B cell (primary cell): ENCODE data around the gene UBR4. TPM values are rescaled to one million over a fixed set of nuclear protein-coding genes. Genes with fewer than 3 reads are reported as not detected.

ENCODE experiments used
- ATAC-seq: fragments of 200-7000 bp; cut with Tn5 transposase; one replicate; pipeline ENCODE4 v1.10.0; 2021; ENCODE audit warnings: low read depth, mild to moderate bottlenecking, moderate number of reproducible peaks, moderate library complexity
- CTCF ChIA-PET: fragments of 350-600 bp; sonication (Branson Sonifier 250); formaldehyde crosslinking; loops from one replicate; lab custom pipeline; 2021; ENCODE audit warnings: antibody characterized with exemption, inconsistent platforms; lab: Charles Lee
- POLR2A ChIA-PET: fragments of 350-600 bp; sonication (Branson Sonifier 250); formaldehyde crosslinking; loops from one replicate; lab custom pipeline; 2021; ENCODE audit warnings: antibody characterized with exemption; lab: Charles Lee
- DNase-seq: peaks from one replicate; pipeline ENCODE4 v3.0.0; 2013
- H2AFZ ChIP-seq: 2 replicates; pipeline ENCODE4 v1.6.1; 2012; ENCODE audit warnings: mild to moderate bottlenecking, low read depth, low read length; ENCODE audit not compliant: insufficient read depth, poor library complexity, severe bottlenecking
- H3K27ac ChIP-seq, 2 donors: 1 replicate in 1 of 2; 2 replicates in 1 of 2; pipeline ENCODE4 v1.5.1; 2012 to 2013; ENCODE audit warnings: low read length in 2 of 2, mild to moderate bottlenecking in 2 of 2, moderate library complexity in 1 of 2
- H3K27me3 ChIP-seq, 4 experiments: fragments of 200-600 bp in 1 of 4; sonication (generic) in 1 of 4; replicated peaks in 1 of 4; 1 replicate in 2 of 4; 2 replicates in 2 of 4; pipeline versions ENCODE4 v1.6.1 to v1.7.0; 2013 to 2016; ENCODE audit warnings: low read length in 3 of 4, mild to moderate bottlenecking in 2 of 4, mixed read lengths in 1 of 4, moderate library complexity in 1 of 4; ENCODE audit not compliant: insufficient read depth in 4 of 4, control insufficient read depth in 3 of 4; ENCODE audit errors: control extremely low read depth in 1 of 4
- H3K36me3 ChIP-seq, 2 experiments: replicated peaks in 1 of 2; 1 replicate in 1 of 2; 2 replicates in 1 of 2; pipeline versions ENCODE4 v1.6.1 to v1.7.1; 2013; ENCODE audit warnings: low read length in 1 of 2; ENCODE audit not compliant: insufficient read depth in 2 of 2, control insufficient read depth in 1 of 2; ENCODE audit errors: control extremely low read depth in 1 of 2, extremely low read depth in 1 of 2
- H3K4me1 ChIP-seq, 2 donors: fragments of 200-600 bp in 1 of 2; sonication (generic) in 1 of 2; 1 replicate in 1 of 2; 2 replicates in 1 of 2; pipeline versions ENCODE4 v1.5.1 to v1.6.1; 2013 to 2017; ENCODE audit warnings: low read length in 2 of 2; ENCODE audit not compliant: control insufficient read depth in 2 of 2, insufficient read depth in 2 of 2
- H3K4me2 ChIP-seq: replicated peaks from 2 replicates; pipeline ENCODE3; 2012; ENCODE audit warnings: mild to moderate bottlenecking, low read depth, low read length; ENCODE audit not compliant: poor library complexity, severe bottlenecking
- H3K4me3 ChIP-seq, 5 experiments: fragments of 200-600 bp in 1 of 5; sonication (generic) in 1 of 5; 1 replicate in 3 of 5; 2 replicates in 2 of 5; pipeline versions ENCODE4 v1.5.1 to v1.7.0; 2011 to 2016; ENCODE audit warnings: low read length in 4 of 5, mild to moderate bottlenecking in 4 of 5, low read depth in 2 of 5, control low read depth in 1 of 5, moderate library complexity in 1 of 5; ENCODE audit not compliant: insufficient read depth in 1 of 5; ENCODE audit errors: control extremely low read depth in 1 of 5, extremely low read depth in 1 of 5
- H3K79me2 ChIP-seq: fragments of 200-600 bp; sonication (generic); one replicate; pipeline ENCODE4 v1.6.0; 2016; ENCODE audit warnings: low read length; ENCODE audit not compliant: control insufficient read depth, insufficient read depth
- H3K9ac ChIP-seq: fragments of 200-600 bp; sonication (generic); 2 replicates; pipeline ENCODE4 v1.6.1; 2017; ENCODE audit warnings: mild to moderate bottlenecking, low read length, moderate library complexity
- H3K9me3 ChIP-seq, 3 donors: one replicate each; pipeline versions ENCODE4 v1.6.1 to v1.7.1; 2013; ENCODE audit warnings: low read length in 2 of 3; ENCODE audit not compliant: control insufficient read depth in 2 of 3, insufficient read depth in 1 of 3; ENCODE audit errors: control extremely low read depth in 1 of 3
- H4K20me1 ChIP-seq: 2 replicates; pipeline ENCODE4 v1.6.0; 2012; ENCODE audit warnings: mild to moderate bottlenecking, low read length; ENCODE audit not compliant: insufficient read depth, control insufficient read depth, poor library complexity, severe bottlenecking
- H3K27ac Mint-ChIP-seq: one replicate; pipeline ENCODE4 v1.8.0; 2021; ENCODE audit warnings: mixed read lengths
- H3K27me3 Mint-ChIP-seq: one replicate; pipeline ENCODE4 v1.8.0; 2021; ENCODE audit warnings: mixed read lengths
- H3K4me1 Mint-ChIP-seq: one replicate; pipeline ENCODE4 v1.8.0; 2021; ENCODE audit warnings: mixed read lengths
- H3K4me3 Mint-ChIP-seq: one replicate; pipeline ENCODE4 v1.8.0; 2021; ENCODE audit warnings: mixed read lengths
- H3K9me3 Mint-ChIP-seq: one replicate; pipeline ENCODE4 v1.8.0; 2022; ENCODE audit warnings: mixed read lengths; ENCODE audit not compliant: insufficient read depth
- CTCF ChIP-seq: fragments of 200-600 bp; IDR thresholded peaks from one replicate; pipeline ENCODE4 v1.8.0; 2022; ENCODE audit warnings: antibody characterized with exemption, mild to moderate bottlenecking
- EZH2 ChIP-seq: IDR thresholded peaks from 2 replicates; pipeline ENCODE4 v1.6.1; 2012; ENCODE audit warnings: borderline replicate concordance, low read depth, mild to moderate bottlenecking, moderate library complexity, low read length; ENCODE audit not compliant: insufficient read depth, poor library complexity, severe bottlenecking
- whole genome bisulfite sequencing: methylation state at CpG from one replicate; pipeline ENCODE4 v1.1.5; 2013; ENCODE audit warnings: missing lambda C conversion rate; ENCODE audit not compliant: insufficient coverage; 5-methylcytosine and 5-hydroxymethylcytosine counted together
- intact Hi-C: fragments of 100-400 bp; cut with micrococcal nuclease; formaldehyde crosslinking; loops from one replicate; pipeline ENCODE4 v1.10.0; 2022
- polyA plus RNA-seq: library from polyadenylated mRNA; depleted of rRNA; stranded (reverse); fragments of >200 nt; gene quantifications from 2 replicates; pipeline ENCODE4 v1.2.3, GENCODE V29; 2012
- total RNA-seq, 2 donors: library from RNA; stranded (reverse); fragments of 120-200 nt in 1 of 2; gene quantifications; 1 replicate in 1 of 2; 2 replicates in 1 of 2; pipeline versions ENCODE4 v1.2.3 to v1.2.4, GENCODE V29; 2013 to 2022

The UBR4 gene
- total and polyA plus RNA-seq, 2 donors (not counting 1 experiment from before 2014, with no cell fraction given): 90.0 to 190 TPM

- no peak overlapping the region for H3K9ac ChIP-seq
- no peak for ATAC-seq
- no peaks in the 10 kb centered on the region for H3K4me1 ChIP-seq
- no peak overlapping the region for H2AFZ ChIP-seq
- 83% methylated on average over 2 of the region's 5 CpGs for WGBS
- H3K4me3 ChIP-seq: no peak overlapping the region
- no peaks in the 10 kb centered on the region for H3K9me3 ChIP-seq
- H3K79me2 ChIP-seq: no peaks in the 10 kb centered on the region
- H3K27me3 ChIP-seq: no peaks in the 10 kb centered on the region
- intact Hi-C loops: loop anchor here (1.0 to 2.0 kb wide), 2 partner anchors 62 to 474 kb away; no protein-coding TSS in a partner anchor
- H3K27ac Mint-ChIP-seq: no peak overlapping the region
- H3K27me3 Mint-ChIP-seq: no peaks in the 10 kb centered on the region
- TF ChIP-seq CTCF (no peak), EZH2 (no peak)
- no peak for DNase-seq
- no peak overlapping the region for H3K4me2 ChIP-seq
- POLR2A ChIA-PET: no interaction called here
- no peak overlapping the region for H3K27ac ChIP-seq
- CTCF ChIA-PET: interaction anchor here (0.8 to 2.0 kb wide), 4 partner anchors 16 to 472 kb away, joined by 3 to 12 read pairs (median 3); no protein-coding TSS in a partner anchor
- H4K20me1 ChIP-seq: no peaks in the 10 kb centered on the region
- peaks cover 2 to 73% of the 10 kb centered on the region in 2 experiments for H3K36me3 ChIP-seq
- H3K4me3 Mint-ChIP-seq: no peak overlapping the region
- H3K9me3 Mint-ChIP-seq: no peaks in the 10 kb centered on the region
- H3K4me1 Mint-ChIP-seq: no peaks in the 10 kb centered on the region
Measured at GRCh38 chr1:19178734-19179398, 31.2 kb downstream of the UBR4 start.

DNA sequence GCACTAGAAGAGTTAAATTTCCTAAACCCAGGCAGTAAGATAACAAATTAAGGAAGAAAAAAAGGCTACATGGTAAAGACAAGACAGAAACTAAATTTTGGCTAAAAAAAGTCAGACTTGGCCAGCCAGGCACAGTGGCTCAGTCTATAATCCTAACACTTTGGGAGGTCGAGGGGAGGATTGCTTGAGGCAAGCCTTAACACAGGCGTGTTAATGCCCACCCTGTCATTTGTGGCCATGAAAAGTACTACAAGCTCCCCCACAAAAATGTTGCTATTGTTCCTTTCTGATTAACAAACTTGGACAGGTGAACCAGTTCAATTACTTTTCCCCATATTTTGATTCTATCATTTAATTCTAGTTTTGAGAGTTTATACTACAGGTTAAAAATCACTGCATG, 32.3 kb downstream of the UBR4 start:
- Mint-ChIP-seq H3K4me1 (no peaks in the 10 kb centered on the region), H3K9me3 (no peaks in the 10 kb centered on the region), H3K27me3 (no peaks in the 10 kb centered on the region), H3K27ac (no peak overlapping the region), H3K4me3 (no peak overlapping the region)
- intact Hi-C loops: loop anchor here (2.0 kb wide), 1 partner anchor 475 kb away; no protein-coding TSS in a partner anchor
- H2AFZ ChIP-seq: no peak overlapping the region
- ChIA-PET POLR2A (no interaction called here), CTCF (no interaction called here)
- H3K27ac ChIP-seq: no peak overlapping the region
- no peak overlapping the region for H3K4me3 ChIP-seq
- TF ChIP-seq EZH2 (no peak), CTCF (no peak)
- ATAC-seq (no peak), DNase-seq (no peak)
- H3K4me2 ChIP-seq: no peak overlapping the region
- H3K36me3 ChIP-seq: peaks cover 2 to 75% of the 10 kb centered on the region in 2 experiments
- H3K9ac ChIP-seq: no peak overlapping the region
- no peaks in the 10 kb centered on the region for H3K79me2 ChIP-seq
- H4K20me1 ChIP-seq: no peaks in the 10 kb centered on the region
- no peaks in the 10 kb centered on the region for H3K9me3 ChIP-seq
- no peaks in the 10 kb centered on the region for H3K27me3 ChIP-seq
- no peaks in the 10 kb centered on the region for H3K4me1 ChIP-seq
- WGBS: 100% methylated on average over 2 of the region's 2 CpGs
